ENCODE measurements around the gene AK5. TPM values are rescaled to one million over a fixed set of nuclear protein-coding genes. Genes with fewer than 3 reads are reported as not detected.
"Not testable (repeated sequence)": the region's sequence is repeated elsewhere in the genome, so short reads cannot be mapped to it uniquely, and the experiment has no call there.

Gene AK5
- total and polyA plus RNA-seq, 4 donors = 0.71 to 8.9 (median 2.1) TPM; not detected in 1

GRCh38 chr1:77300566-77300965 lies 18.7 kb downstream of the AK5 start:
- no peaks in the 10 kb centered on the region for H3K4me1 ChIP-seq (ENCODE audit: control insufficient read depth in 1 of 2, insufficient read depth in 2 of 2, low read length in 2 of 2)
- no peak overlapping the region for H3K27ac ChIP-seq (ENCODE audit: low read depth in 1 of 2, low read length in 2 of 2)
- H3K27me3 ChIP-seq (ENCODE audit: control insufficient read depth in 1 of 2, insufficient read depth in 2 of 2, low read length in 1 of 2) = no peaks in the 10 kb centered on the region
- 89 to 90% methylated on average over 1 of the region's 1 CpG for WGBS, 2 donors
- H3K9me3 ChIP-seq (ENCODE audit: control insufficient read depth, low read length) = no peaks in the 10 kb centered on the region
- ATAC-seq (ENCODE audit: low FRiP score) (no peak), DNase-seq (no peak)
- intact Hi-C loops (cut with DNase I) = no loop called here
- H3K36me3 ChIP-seq (ENCODE audit: control insufficient read depth in 1 of 2, insufficient read depth in 2 of 2, low read length in 1 of 2) = no peaks in the 10 kb centered on the region
- H3K4me3 ChIP-seq (ENCODE audit: low read length in 2 of 2) = no peak overlapping the region

- no peak overlapping the region for H3K27ac ChIP-seq (ENCODE audit: low read depth in 1 of 2, low read length in 2 of 2)
- DNase-seq = no peak
- no peak overlapping the region for H3K4me3 ChIP-seq (ENCODE audit: low read length in 2 of 2)
- no peaks in the 10 kb centered on the region for H3K27me3 ChIP-seq (ENCODE audit: control insufficient read depth in 1 of 2, insufficient read depth in 2 of 2, low read length in 1 of 2)
- no peaks in the 10 kb centered on the region for H3K4me1 ChIP-seq (ENCODE audit: control insufficient read depth in 1 of 2, insufficient read depth in 2 of 2, low read length in 2 of 2)
- intact Hi-C loops (cut with DNase I) = no loop called here
- H3K9me3 ChIP-seq (ENCODE audit: control insufficient read depth, low read length) = no peaks in the 10 kb centered on the region
- 62 to 65% methylated on average over 3 of the region's 3 CpGs for WGBS, 2 donors
- H3K36me3 ChIP-seq (ENCODE audit: control insufficient read depth in 1 of 2, insufficient read depth in 2 of 2, low read length in 1 of 2) = no peaks in the 10 kb centered on the region
- ATAC-seq (ENCODE audit: low FRiP score) = no peak
These were observed 21.6 kb downstream of the AK5 start for GRCh38 chr1:77303387-77303786.

- no peak overlapping the region for H3K27ac ChIP-seq (ENCODE audit: low read depth in 1 of 2, low read length in 2 of 2)
- intact Hi-C loops (cut with DNase I) = no loop called here
- DNase-seq (no peak), ATAC-seq (ENCODE audit: low FRiP score) (no peak)
- H3K4me1 ChIP-seq (ENCODE audit: control insufficient read depth in 1 of 2, insufficient read depth in 2 of 2, low read length in 2 of 2) = no peaks in the 10 kb centered on the region
- 57 to 58% methylated on average over 8 of the region's 8 CpGs for WGBS, 2 donors
- H3K27me3 ChIP-seq (ENCODE audit: control insufficient read depth in 1 of 2, insufficient read depth in 2 of 2, low read length in 1 of 2) = no peaks in the 10 kb centered on the region
- H3K4me3 ChIP-seq (ENCODE audit: low read length in 2 of 2) = no peak overlapping the region
- H3K9me3 ChIP-seq (ENCODE audit: control insufficient read depth, low read length) = no peaks in the 10 kb centered on the region
- no peaks in the 10 kb centered on the region for H3K36me3 ChIP-seq (ENCODE audit: control insufficient read depth in 1 of 2, insufficient read depth in 2 of 2, low read length in 1 of 2)
These were observed 27.2 kb downstream of the AK5 start for GRCh38 chr1:77308889-77309621.

- no peaks in the 10 kb centered on the region for H3K27me3 ChIP-seq (ENCODE audit: control insufficient read depth in 1 of 2, insufficient read depth in 2 of 2, low read length in 1 of 2)
- intact Hi-C loops (cut with DNase I) = no loop called here
- no peaks in the 10 kb centered on the region for H3K4me1 ChIP-seq (ENCODE audit: control insufficient read depth in 1 of 2, insufficient read depth in 2 of 2, low read length in 2 of 2)
- 80 to 89% methylated on average over 3 of the region's 3 CpGs for WGBS, 2 donors
- ATAC-seq (ENCODE audit: low FRiP score) (no peak), DNase-seq (no peak)
- H3K27ac ChIP-seq (ENCODE audit: low read depth in 1 of 2, low read length in 2 of 2) = no peak overlapping the region
- H3K9me3 ChIP-seq (ENCODE audit: control insufficient read depth, low read length) = no peaks in the 10 kb centered on the region
- no peaks in the 10 kb centered on the region for H3K36me3 ChIP-seq (ENCODE audit: control insufficient read depth in 1 of 2, insufficient read depth in 2 of 2, low read length in 1 of 2)
- no peak overlapping the region for H3K4me3 ChIP-seq (ENCODE audit: low read length in 2 of 2)
These were observed 29.1 kb downstream of the AK5 start for GRCh38 chr1:77310924-77311323.

GRCh38 chr1:77312364-77312763 lies 30.5 kb downstream of the AK5 start:
- H3K4me3 ChIP-seq (ENCODE audit: low read length in 2 of 2); H3K27ac ChIP-seq (ENCODE audit: low read depth in 1 of 2, low read length in 2 of 2); H3K9me3 ChIP-seq (ENCODE audit: control insufficient read depth, low read length); H3K36me3 ChIP-seq (ENCODE audit: control insufficient read depth in 1 of 2, insufficient read depth in 2 of 2, low read length in 1 of 2); H3K27me3 ChIP-seq (ENCODE audit: control insufficient read depth in 1 of 2, insufficient read depth in 2 of 2, low read length in 1 of 2); DNase-seq; H3K4me1 ChIP-seq (ENCODE audit: control insufficient read depth in 1 of 2, insufficient read depth in 2 of 2, low read length in 2 of 2); ATAC-seq (ENCODE audit: low FRiP score); intact Hi-C loops (cut with DNase I): not testable (repeated sequence)
- WGBS, 2 donors = 81 to 86% methylated on average over 5 of the region's 5 CpGs

- WGBS, 2 donors = 54 to 60% methylated on average over 8 of the region's 8 CpGs
- Histone ChIP-seq H3K27me3 (ENCODE audit: control insufficient read depth in 1 of 2, insufficient read depth in 2 of 2, low read length in 1 of 2) (no peaks in the 10 kb centered on the region), H3K27ac (ENCODE audit: low read depth in 1 of 2, low read length in 2 of 2) (no peak overlapping the region), H3K9me3 (ENCODE audit: control insufficient read depth, low read length) (no peaks in the 10 kb centered on the region), H3K4me3 (ENCODE audit: low read length in 2 of 2) (no peak overlapping the region), H3K36me3 (ENCODE audit: control insufficient read depth in 1 of 2, insufficient read depth in 2 of 2, low read length in 1 of 2) (no peaks in the 10 kb centered on the region), H3K4me1 (ENCODE audit: control insufficient read depth in 1 of 2, insufficient read depth in 2 of 2, low read length in 2 of 2) (no peaks in the 10 kb centered on the region)
- ATAC-seq (ENCODE audit: low FRiP score) (no peak), DNase-seq (no peak)
- intact Hi-C loops (cut with DNase I) = no loop called here
These were observed 31.7 kb downstream of the AK5 start for GRCh38 chr1:77313491-77313890.

GRCh38 chr1:77316006-77316405 lies 34.2 kb downstream of the AK5 start:
- intact Hi-C loops (cut with DNase I) = no loop called here
- no peak for ATAC-seq (ENCODE audit: low FRiP score)
- Histone ChIP-seq H3K4me1 (ENCODE audit: control insufficient read depth in 1 of 2, insufficient read depth in 2 of 2, low read length in 2 of 2) (no peaks in the 10 kb centered on the region), H3K4me3 (ENCODE audit: low read length in 2 of 2) (no peak overlapping the region), H3K27ac (ENCODE audit: low read depth in 1 of 2, low read length in 2 of 2) (no peak overlapping the region), H3K9me3 (ENCODE audit: control insufficient read depth, low read length) (no peaks in the 10 kb centered on the region), H3K27me3 (ENCODE audit: control insufficient read depth in 1 of 2, insufficient read depth in 2 of 2, low read length in 1 of 2) (no peaks in the 10 kb centered on the region), H3K36me3 (ENCODE audit: control insufficient read depth in 1 of 2, insufficient read depth in 2 of 2, low read length in 1 of 2) (no peaks in the 10 kb centered on the region)
- WGBS, 2 donors = 65 to 79% methylated on average over 1 of the region's 1 CpG
- DNase-seq = no peak

GRCh38 chr1:77316966-77317365 lies 35.1 kb downstream of the AK5 start:
- intact Hi-C loops (cut with DNase I) = no loop called here
- Histone ChIP-seq H3K4me1 (ENCODE audit: control insufficient read depth in 1 of 2, insufficient read depth in 2 of 2, low read length in 2 of 2) (no peaks in the 10 kb centered on the region), H3K9me3 (ENCODE audit: control insufficient read depth, low read length) (no peaks in the 10 kb centered on the region), H3K4me3 (ENCODE audit: low read length in 2 of 2) (no peak overlapping the region), H3K27ac (ENCODE audit: low read depth in 1 of 2, low read length in 2 of 2) (no peak overlapping the region), H3K36me3 (ENCODE audit: control insufficient read depth in 1 of 2, insufficient read depth in 2 of 2, low read length in 1 of 2) (no peaks in the 10 kb centered on the region), H3K27me3 (ENCODE audit: control insufficient read depth in 1 of 2, insufficient read depth in 2 of 2, low read length in 1 of 2) (no peaks in the 10 kb centered on the region)
- ATAC-seq (ENCODE audit: low FRiP score) (no peak), DNase-seq (no peak)
- 60 to 91% methylated on average over 3 of the region's 3 CpGs for WGBS, 2 donors

GRCh38 chr1:77319036-77319705 lies 37.4 kb downstream of the AK5 start:
- ATAC-seq (ENCODE audit: low FRiP score) (no peak), DNase-seq (no peak)
- Histone ChIP-seq H3K36me3 (ENCODE audit: control insufficient read depth in 1 of 2, insufficient read depth in 2 of 2, low read length in 1 of 2) (no peaks in the 10 kb centered on the region), H3K4me3 (ENCODE audit: low read length in 2 of 2) (no peak overlapping the region), H3K27ac (ENCODE audit: low read depth in 1 of 2, low read length in 2 of 2) (no peak overlapping the region), H3K9me3 (ENCODE audit: control insufficient read depth, low read length) (no peaks in the 10 kb centered on the region), H3K27me3 (ENCODE audit: control insufficient read depth in 1 of 2, insufficient read depth in 2 of 2, low read length in 1 of 2) (no peaks in the 10 kb centered on the region), H3K4me1 (ENCODE audit: control insufficient read depth in 1 of 2, insufficient read depth in 2 of 2, low read length in 2 of 2) (no peaks in the 10 kb centered on the region)
- intact Hi-C loops (cut with DNase I) = no loop called here
- WGBS, 2 donors = 75 to 83% methylated on average over 1 of the region's 1 CpG
